GM12878 (cell line): Measurements from ENCODE around the gene AARSD1. TPM values are rescaled to one million over a fixed set of nuclear protein-coding genes. Genes with fewer than 3 reads are reported as not detected.

Experiments
- CTCF ChIP-seq, 3 experiments: IDR thresholded peaks in 2 of 3; conservative IDR thresholded peaks in 1 of 3; 2 replicates each; pipeline ENCODE4 v1.5.1; 2011; ENCODE audit warnings: low read depth in 3 of 3, low read length in 3 of 3, mild to moderate bottlenecking in 3 of 3, control low read depth in 2 of 3, moderate library complexity in 2 of 3, inconsistent platforms in 1 of 3, mixed read lengths in 1 of 3; ENCODE audit not compliant: control insufficient read depth in 2 of 3, insufficient read depth in 1 of 3; ENCODE audit errors: extremely low read depth in 1 of 3
- DPF2 ChIP-seq: fragments of 450-650 bp; IDR thresholded peaks from 2 replicates; pipeline ENCODE4 v1.6.1; 2017; ENCODE audit warnings: mild to moderate bottlenecking
- ESRRA ChIP-seq: IDR thresholded peaks from 2 replicates; pipeline ENCODE4 v1.6.1; 2012; ENCODE audit warnings: mild to moderate bottlenecking, low read length, improper control_type of control experiment
- HDGF ChIP-seq: fragments of 450-650 bp; IDR thresholded peaks from 2 replicates; pipeline ENCODE4 v1.6.1; 2016; ENCODE audit warnings: antibody characterized with exemption
- IKZF2 ChIP-seq, 2 experiments: fragments of 450-650 bp; IDR thresholded peaks; 2 replicates each; pipeline ENCODE4 v1.6.1; 2017; ENCODE audit warnings: mild to moderate bottlenecking in 2 of 2, moderate library complexity in 2 of 2
- JUND ChIP-seq: IDR thresholded peaks from 2 replicates; pipeline ENCODE4 v1.6.1; 2012; ENCODE audit warnings: low read depth, mild to moderate bottlenecking, low read length, improper control_type of control experiment, moderate library complexity
- NBN ChIP-seq: fragments of 450-650 bp; IDR thresholded peaks from 2 replicates; pipeline ENCODE4 v1.6.1; 2016
- POLR2AphosphoS5 ChIP-seq: IDR thresholded peaks from 2 replicates; pipeline ENCODE4 v1.6.1; 2011; ENCODE audit warnings: mild to moderate bottlenecking, low read length, inconsistent platforms
- PRDM15 ChIP-seq: fragments of 450-650 bp; formaldehyde crosslinking; IDR thresholded peaks from 2 replicates; pipeline ENCODE4 v1.4.0; 2020; ENCODE audit warnings: mild to moderate bottlenecking, moderate library complexity
- RAD51 ChIP-seq: fragments of 450-650 bp; IDR thresholded peaks from 2 replicates; pipeline ENCODE4 v1.6.1; 2016; ENCODE audit warnings: moderate library complexity, mild to moderate bottlenecking, inconsistent platforms
- SIN3A ChIP-seq: IDR thresholded peaks from 2 replicates; pipeline ENCODE4 v1.6.1; 2012; ENCODE audit warnings: low read depth, low read length, improper control_type of control experiment
- SREBF1 ChIP-seq: IDR thresholded peaks from 2 replicates; pipeline ENCODE4 v1.6.1; 2012; ENCODE audit warnings: mild to moderate bottlenecking, low read length
- TAF1 ChIP-seq: IDR thresholded peaks from 2 replicates; pipeline ENCODE4 v1.6.1; 2011; ENCODE audit warnings: mild to moderate bottlenecking, low read depth, low read length, borderline replicate concordance
- TCF7 ChIP-seq: IDR thresholded peaks from 2 replicates; pipeline ENCODE4 v1.6.1; 2014; ENCODE audit warnings: antibody characterized with exemption, borderline replicate concordance
- ZNF217 ChIP-seq: fragments of 450-650 bp; IDR thresholded peaks from 2 replicates; pipeline ENCODE4 v1.6.1; 2017; ENCODE audit warnings: antibody characterized with exemption, mild to moderate bottlenecking
- ZNF687 ChIP-seq: fragments of 450-650 bp; IDR thresholded peaks from 2 replicates; pipeline ENCODE4 v1.6.1; 2017; ENCODE audit warnings: mild to moderate bottlenecking, moderate library complexity
- polyA plus RNA-seq, 11 experiments: library from polyadenylated mRNA; depleted of rRNA in 4 of 11; unstranded in 6 of 11; stranded (reverse) in 5 of 11; fragments of >200 nt; fragmentation: Nextera tagmentation in 4 of 11; fragmentation: Illumina TruSeq in 1 of 11; extraction: Ambion mirVana in 4 of 11; extraction: Trizol in 1 of 11; gene quantifications; 1 replicate in 1 of 11; 2 replicates in 10 of 11; pipeline versions ENCODE4 v1.2.1 to v1.2.3, GENCODE V29; 2011 to 2016; ENCODE audit warnings: inconsistent platforms in 2 of 11, missing spikeins in 2 of 11, low read depth in 1 of 11
- total RNA-seq, 4 experiments: library from RNA; depleted of rRNA in 3 of 4; stranded (reverse); fragments of >200 nt in 3 of 4; fragmentation: Illumina TruSeq in 1 of 4; extraction: Trizol in 1 of 4; gene quantifications; 2 replicates each; pipeline versions ENCODE4 v1.2.1 to v1.2.3, GENCODE V29; 2013 to 2021
- TF ChIP-seq, protein P1 (sequence below): fragments of 450-650 bp; IDR thresholded peaks from 2 replicates; pipeline ENCODE4 v1.6.1; 2017; ENCODE audit warnings: borderline replicate concordance
- TF ChIP-seq, protein P2 (sequence below): fragments of 450-650 bp; IDR thresholded peaks from 2 replicates; pipeline ENCODE4 v1.6.1; 2014; ENCODE audit warnings: mild to moderate bottlenecking

Gene AARSD1
- total and polyA plus RNA-seq, 10 of the 15 experiments (the other 5 are each of a cell fraction or from before 2014, with no cell fraction given), result 32.2 to 86.2 (median 52.8) TPM

GRCh38 chr17:42980274-42980765, 16.1 kb upstream of the AARSD1 start, which contains the start of gene RUNDC1 (continued):
- no peak for TF ChIP-seq CTCF (IDR thresholded peaks at IDR 0.05 in 2 of 3, conservative IDR thresholded peaks at IDR 0.05 in 1 of 3; ENCODE audit: control insufficient read depth in 2 of 3, extremely low read depth in 1 of 3, insufficient read depth in 1 of 3, low read depth in 3 of 3, low read length in 3 of 3)
- TF ChIP-seq, protein P1, sequence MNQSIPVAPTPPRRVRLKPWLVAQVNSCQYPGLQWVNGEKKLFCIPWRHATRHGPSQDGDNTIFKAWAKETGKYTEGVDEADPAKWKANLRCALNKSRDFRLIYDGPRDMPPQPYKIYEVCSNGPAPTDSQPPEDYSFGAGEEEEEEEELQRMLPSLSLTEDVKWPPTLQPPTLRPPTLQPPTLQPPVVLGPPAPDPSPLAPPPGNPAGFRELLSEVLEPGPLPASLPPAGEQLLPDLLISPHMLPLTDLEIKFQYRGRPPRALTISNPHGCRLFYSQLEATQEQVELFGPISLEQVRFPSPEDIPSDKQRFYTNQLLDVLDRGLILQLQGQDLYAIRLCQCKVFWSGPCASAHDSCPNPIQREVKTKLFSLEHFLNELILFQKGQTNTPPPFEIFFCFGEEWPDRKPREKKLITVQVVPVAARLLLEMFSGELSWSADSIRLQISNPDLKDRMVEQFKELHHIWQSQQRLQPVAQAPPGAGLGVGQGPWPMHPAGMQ, result no peak
- TF ChIP-seq IKZF2 (IDR thresholded peaks at IDR 0.05), result no peak
- TF ChIP-seq, protein P2, sequence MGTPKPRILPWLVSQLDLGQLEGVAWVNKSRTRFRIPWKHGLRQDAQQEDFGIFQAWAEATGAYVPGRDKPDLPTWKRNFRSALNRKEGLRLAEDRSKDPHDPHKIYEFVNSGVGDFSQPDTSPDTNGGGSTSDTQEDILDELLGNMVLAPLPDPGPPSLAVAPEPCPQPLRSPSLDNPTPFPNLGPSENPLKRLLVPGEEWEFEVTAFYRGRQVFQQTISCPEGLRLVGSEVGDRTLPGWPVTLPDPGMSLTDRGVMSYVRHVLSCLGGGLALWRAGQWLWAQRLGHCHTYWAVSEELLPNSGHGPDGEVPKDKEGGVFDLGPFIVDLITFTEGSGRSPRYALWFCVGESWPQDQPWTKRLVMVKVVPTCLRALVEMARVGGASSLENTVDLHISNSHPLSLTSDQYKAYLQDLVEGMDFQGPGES, result no peak
- 0 out of 2 replicates have a peak, but pooled peaks have one; percentile 3 for TF ChIP-seq JUND
- TF ChIP-seq HDGF, result no peak
- TF ChIP-seq SREBF1, result no peak
- TF ChIP-seq PRDM15, result no peak
- no peak for TF ChIP-seq POLR2AphosphoS5
- no peak for TF ChIP-seq RAD51
- TF ChIP-seq SIN3A, result peak; percentile 45; the same call in 1 of the 2 replicates
- no peak; the same call in 1 of the 2 replicates for TF ChIP-seq ZNF687
- no peak for TF ChIP-seq ESRRA
- no peak for TF ChIP-seq ZNF217
- no peak for TF ChIP-seq NBN
- TF ChIP-seq TCF7, result no peak
- peak; percentile 77 for TF ChIP-seq DPF2
- peak; percentile 76; the same call in 1 of the 2 replicates for TF ChIP-seq TAF1
